ENCODE measurements around the gene FYN.
A peak's percentile ranks its signal among the peaks of the same experiment; 100 is the strongest.

DNA sequence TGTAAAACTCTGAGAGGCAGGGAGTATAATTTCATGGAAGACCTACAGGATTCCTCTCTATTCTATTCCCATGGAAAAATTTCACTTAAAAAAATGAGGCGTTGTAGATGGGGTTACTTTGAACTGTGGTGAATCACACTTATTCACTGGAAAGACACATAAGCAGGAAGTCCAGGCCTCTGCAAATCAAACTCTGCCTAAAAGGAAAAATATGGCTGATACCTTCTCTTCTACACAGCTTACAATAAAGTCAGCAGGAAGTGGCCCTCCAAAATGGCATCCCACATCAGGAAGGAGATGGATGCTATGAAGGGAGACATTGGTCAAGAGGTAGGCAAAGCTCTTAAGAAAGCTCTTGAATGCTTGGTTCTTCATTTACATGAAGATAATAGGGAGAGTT lies 115.9 kb downstream of the FYN start:
- TF ChIP-seq, protein P1, sequence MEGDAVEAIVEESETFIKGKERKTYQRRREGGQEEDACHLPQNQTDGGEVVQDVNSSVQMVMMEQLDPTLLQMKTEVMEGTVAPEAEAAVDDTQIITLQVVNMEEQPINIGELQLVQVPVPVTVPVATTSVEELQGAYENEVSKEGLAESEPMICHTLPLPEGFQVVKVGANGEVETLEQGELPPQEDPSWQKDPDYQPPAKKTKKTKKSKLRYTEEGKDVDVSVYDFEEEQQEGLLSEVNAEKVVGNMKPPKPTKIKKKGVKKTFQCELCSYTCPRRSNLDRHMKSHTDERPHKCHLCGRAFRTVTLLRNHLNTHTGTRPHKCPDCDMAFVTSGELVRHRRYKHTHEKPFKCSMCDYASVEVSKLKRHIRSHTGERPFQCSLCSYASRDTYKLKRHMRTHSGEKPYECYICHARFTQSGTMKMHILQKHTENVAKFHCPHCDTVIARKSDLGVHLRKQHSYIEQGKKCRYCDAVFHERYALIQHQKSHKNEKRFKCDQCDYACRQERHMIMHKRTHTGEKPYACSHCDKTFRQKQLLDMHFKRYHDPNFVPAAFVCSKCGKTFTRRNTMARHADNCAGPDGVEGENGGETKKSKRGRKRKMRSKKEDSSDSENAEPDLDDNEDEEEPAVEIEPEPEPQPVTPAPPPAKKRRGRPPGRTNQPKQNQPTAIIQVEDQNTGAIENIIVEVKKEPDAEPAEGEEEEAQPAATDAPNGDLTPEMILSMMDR (IDR thresholded peaks at IDR 0.05): no peak
- peak in 2 of 3 donors; percentile 5 to 30 for TF ChIP-seq POLR2AphosphoS5 (IDR thresholded peaks at IDR 0.05)

Data from transverse colon (tissue), 4 donors.